Activated naive CD8-positive, alpha-beta T cell (primary cell): ENCODE data around the gene NAV2.

Experiments used
- H3K27ac Mint-ChIP-seq: one replicate; pipeline ENCODE4 v1.8.0; 2021; ENCODE audit warnings: mixed read lengths
- H3K27me3 Mint-ChIP-seq: one replicate; pipeline ENCODE4 v1.8.0; 2021; ENCODE audit warnings: mixed read lengths
- H3K36me3 Mint-ChIP-seq: one replicate; pipeline ENCODE4 v1.8.0; 2021; ENCODE audit warnings: mixed read lengths
- H3K4me1 Mint-ChIP-seq: one replicate; pipeline ENCODE4 v1.8.0; 2021; ENCODE audit warnings: low read depth, mixed read lengths
- H3K4me3 Mint-ChIP-seq: one replicate; pipeline ENCODE4 v1.8.0; 2021; ENCODE audit warnings: mild to moderate bottlenecking, mixed read lengths
- H3K9me3 Mint-ChIP-seq: one replicate; pipeline ENCODE4 v1.8.0; 2021; ENCODE audit warnings: low read depth, mixed read lengths

The NAV2 gene

GRCh38 chr11:19907839-19908238 lies 195.2 kb downstream of the NAV2 start:
- H3K27ac Mint-ChIP-seq, result no peak overlapping the region
- no peaks in the 10 kb centered on the region for H3K36me3 Mint-ChIP-seq
- H3K4me1 Mint-ChIP-seq, result no peaks in the 10 kb centered on the region
- H3K27me3 Mint-ChIP-seq, result peaks cover 2% of the 10 kb centered on the region
- H3K4me3 Mint-ChIP-seq, result no peak overlapping the region
- H3K9me3 Mint-ChIP-seq, result no peaks in the 10 kb centered on the region

- Mint-ChIP-seq H3K36me3 (no peaks in the 10 kb centered on the region), H3K27ac (no peak overlapping the region), H3K4me3 (no peak overlapping the region), H3K27me3 (peaks cover 2% of the 10 kb centered on the region), H3K4me1 (no peaks in the 10 kb centered on the region), H3K9me3 (no peaks in the 10 kb centered on the region)
These were observed 198.3 kb downstream of the NAV2 start for GRCh38 chr11:19910931-19911330.

GRCh38 chr11:19912115-19912957 lies 199.7 kb downstream of the NAV2 start:
- H3K27ac Mint-ChIP-seq, result no peak overlapping the region
- H3K27me3 Mint-ChIP-seq, result peaks cover 2% of the 10 kb centered on the region
- no peaks in the 10 kb centered on the region for H3K4me1 Mint-ChIP-seq
- H3K9me3 Mint-ChIP-seq, result no peaks in the 10 kb centered on the region
- H3K4me3 Mint-ChIP-seq, result no peak overlapping the region
- no peaks in the 10 kb centered on the region for H3K36me3 Mint-ChIP-seq

GRCh38 chr11:19912958-19913892 lies 200.6 kb downstream of the NAV2 start:
- Mint-ChIP-seq H3K27me3 (peaks cover 2% of the 10 kb centered on the region), H3K4me1 (no peaks in the 10 kb centered on the region), H3K4me3 (no peak overlapping the region), H3K9me3 (no peaks in the 10 kb centered on the region), H3K36me3 (no peaks in the 10 kb centered on the region), H3K27ac (no peak overlapping the region)

- no peaks in the 10 kb centered on the region for H3K4me1 Mint-ChIP-seq
- no peaks in the 10 kb centered on the region for H3K36me3 Mint-ChIP-seq
- H3K9me3 Mint-ChIP-seq, result no peaks in the 10 kb centered on the region
- H3K4me3 Mint-ChIP-seq, result no peak overlapping the region
- H3K27ac Mint-ChIP-seq, result no peak overlapping the region
- peaks cover 2% of the 10 kb centered on the region for H3K27me3 Mint-ChIP-seq
These were observed 201.2 kb downstream of the NAV2 start for GRCh38 chr11:19913893-19914249.

GRCh38 chr11:19915808-19916207 lies 203.2 kb downstream of the NAV2 start:
- Mint-ChIP-seq H3K4me1 (no peaks in the 10 kb centered on the region), H3K27me3 (no peaks in the 10 kb centered on the region), H3K4me3 (no peak overlapping the region), H3K9me3 (no peaks in the 10 kb centered on the region), H3K36me3 (no peaks in the 10 kb centered on the region), H3K27ac (no peak overlapping the region)

- no peak overlapping the region for H3K27ac Mint-ChIP-seq
- H3K9me3 Mint-ChIP-seq, result no peaks in the 10 kb centered on the region
- no peaks in the 10 kb centered on the region for H3K4me1 Mint-ChIP-seq
- H3K36me3 Mint-ChIP-seq, result no peaks in the 10 kb centered on the region
- H3K4me3 Mint-ChIP-seq, result no peak overlapping the region
- no peaks in the 10 kb centered on the region for H3K27me3 Mint-ChIP-seq
These were observed 204.4 kb downstream of the NAV2 start for GRCh38 chr11:19917069-19917468.

GRCh38 chr11:19918302-19919049 lies 205.8 kb downstream of the NAV2 start:
- Mint-ChIP-seq H3K9me3 (no peaks in the 10 kb centered on the region), H3K27me3 (peaks cover 1% of the 10 kb centered on the region), H3K27ac (no peak overlapping the region), H3K4me3 (no peak overlapping the region), H3K4me1 (no peaks in the 10 kb centered on the region), H3K36me3 (no peaks in the 10 kb centered on the region)

- peaks cover 1% of the 10 kb centered on the region for H3K27me3 Mint-ChIP-seq
- H3K9me3 Mint-ChIP-seq, result no peaks in the 10 kb centered on the region
- no peaks in the 10 kb centered on the region for H3K4me1 Mint-ChIP-seq
- H3K4me3 Mint-ChIP-seq, result no peak overlapping the region
- no peaks in the 10 kb centered on the region for H3K36me3 Mint-ChIP-seq
- no peak overlapping the region for H3K27ac Mint-ChIP-seq
These were observed 206.5 kb downstream of the NAV2 start for GRCh38 chr11:19919050-19919561.

- H3K27me3 Mint-ChIP-seq, result peaks cover 1% of the 10 kb centered on the region
These were observed 208.3 kb downstream of the NAV2 start for GRCh38 chr11:19920982-19921381.

GRCh38 chr11:19921976-19922688 lies 209.5 kb downstream of the NAV2 start:
- Mint-ChIP-seq H3K36me3 (no peaks in the 10 kb centered on the region), H3K4me3 (no peak overlapping the region), H3K4me1 (no peaks in the 10 kb centered on the region), H3K27ac (no peak overlapping the region), H3K9me3 (no peaks in the 10 kb centered on the region), H3K27me3 (peaks cover 1% of the 10 kb centered on the region)

More at GRCh38 chr11:19920982-19921381, 208.3 kb downstream of the NAV2 start:
- Mint-ChIP-seq H3K27ac (no peak overlapping the region), H3K9me3 (no peaks in the 10 kb centered on the region), H3K4me3 (no peak overlapping the region), H3K4me1 (no peaks in the 10 kb centered on the region), H3K36me3 (no peaks in the 10 kb centered on the region)

- Mint-ChIP-seq H3K27me3 (peaks cover 1% of the 10 kb centered on the region), H3K27ac (no peak overlapping the region), H3K4me3 (no peak overlapping the region), H3K9me3 (no peaks in the 10 kb centered on the region), H3K36me3 (no peaks in the 10 kb centered on the region), H3K4me1 (no peaks in the 10 kb centered on the region)
These were observed 210.0 kb downstream of the NAV2 start for GRCh38 chr11:19922689-19923035.

- no peak overlapping the region for H3K27ac Mint-ChIP-seq
- H3K27me3 Mint-ChIP-seq, result peaks cover 1% of the 10 kb centered on the region
- H3K9me3 Mint-ChIP-seq, result no peaks in the 10 kb centered on the region
- no peak overlapping the region for H3K4me3 Mint-ChIP-seq
- H3K4me1 Mint-ChIP-seq, result no peaks in the 10 kb centered on the region
- H3K36me3 Mint-ChIP-seq, result no peaks in the 10 kb centered on the region
These were observed 211.0 kb downstream of the NAV2 start for GRCh38 chr11:19923626-19924025.

- no peaks in the 10 kb centered on the region for H3K36me3 Mint-ChIP-seq
- no peaks in the 10 kb centered on the region for H3K4me1 Mint-ChIP-seq
- H3K27ac Mint-ChIP-seq, result no peak overlapping the region
- H3K27me3 Mint-ChIP-seq, result peaks cover 1% of the 10 kb centered on the region
- no peak overlapping the region for H3K4me3 Mint-ChIP-seq
- H3K9me3 Mint-ChIP-seq, result no peaks in the 10 kb centered on the region
These were observed 211.7 kb downstream of the NAV2 start for GRCh38 chr11:19924311-19924710.
